HG02610 (cell line): ENCODE measurements around the gene RNF187.

Experiments
- ATAC-seq: cut with Tn5 transposase; IDR thresholded peaks from one replicate; pipeline ENCODE4 v1.9.1; 2021; ENCODE audit warnings: mild to moderate bottlenecking, moderate library complexity; ENCODE audit not compliant: unreplicated experiment

RNF187 gene

DNA sequence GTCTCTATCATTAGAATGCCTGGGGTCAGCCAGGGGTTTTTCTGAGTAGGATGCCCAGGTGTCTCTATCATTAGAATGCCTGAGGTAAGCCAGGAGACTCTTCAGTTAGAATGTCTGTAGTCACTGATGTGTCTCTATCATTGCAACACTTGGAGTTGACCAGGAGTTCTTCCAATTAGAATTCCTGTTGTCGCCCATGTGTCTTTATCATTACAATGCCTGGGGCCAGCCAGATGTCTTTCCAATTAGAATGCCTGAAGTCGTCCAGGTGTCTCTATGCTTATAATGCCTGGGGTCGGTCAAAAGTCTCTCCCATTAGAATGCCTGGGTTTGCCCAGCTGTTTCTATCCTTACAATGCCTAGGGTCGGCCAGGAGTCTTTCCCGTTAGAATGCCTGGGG, 55.8 kb downstream of the RNF187 start:
- ATAC-seq: no peak

DNA sequence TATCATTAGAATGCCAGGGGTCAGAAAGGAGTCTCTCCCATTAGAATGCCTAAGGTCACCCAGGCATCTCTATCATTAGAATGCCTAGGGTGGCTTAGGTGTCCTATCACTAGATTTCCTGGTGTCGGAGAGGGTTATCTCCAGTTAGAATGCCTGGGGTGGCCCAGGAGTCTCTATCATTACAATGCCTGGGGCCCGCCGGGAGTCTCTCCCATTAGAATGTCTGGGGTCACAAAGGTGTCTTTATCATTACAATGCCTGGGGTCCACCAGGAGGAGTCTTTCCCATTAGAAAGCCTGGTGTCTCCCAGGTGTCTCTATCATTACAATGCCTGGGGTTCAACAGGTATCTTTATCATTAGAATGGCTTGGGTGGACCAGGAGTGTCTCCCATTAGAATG, 56.2 kb downstream of the RNF187 start:
- ATAC-seq: no peak

DNA sequence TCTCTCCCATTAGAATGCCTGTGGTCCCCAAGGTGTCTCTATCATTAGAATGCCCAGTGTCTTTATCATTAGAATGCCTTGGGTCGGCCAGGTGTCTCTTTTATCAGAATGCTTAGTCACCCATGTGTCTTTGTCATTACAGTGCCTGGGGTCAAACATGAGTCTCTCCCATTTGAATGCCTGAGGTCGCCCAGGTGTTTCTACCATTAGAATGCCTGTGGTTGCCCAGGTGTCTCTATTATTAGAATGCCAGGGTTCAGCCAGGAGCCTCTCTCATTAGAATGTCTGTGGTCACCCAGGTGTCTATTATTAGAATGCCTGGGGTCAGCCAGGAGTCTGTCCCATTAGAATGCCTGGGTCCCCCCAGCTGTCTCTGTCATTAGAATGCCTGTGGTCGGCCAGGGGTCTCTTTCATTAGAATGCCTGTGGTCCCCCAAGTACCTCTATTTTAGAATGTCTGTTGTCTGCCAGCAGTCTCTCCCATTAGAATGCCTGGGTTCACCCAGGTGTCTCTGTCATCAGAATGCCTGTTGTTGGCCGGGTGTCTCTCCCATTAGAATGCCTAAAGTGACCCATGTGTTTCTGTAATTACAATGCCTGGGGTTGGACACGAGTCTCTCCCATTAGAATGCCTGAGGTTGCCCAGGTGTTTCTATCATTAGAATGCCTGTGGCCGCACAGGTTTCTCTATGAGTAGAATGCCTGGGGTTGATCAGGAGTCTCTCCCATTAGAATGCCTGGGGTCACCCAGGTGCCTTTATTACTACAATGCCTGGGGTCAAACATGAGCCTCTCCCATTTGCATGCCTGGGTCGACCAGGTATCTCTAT, 57.1 kb downstream of the RNF187 start:
- ATAC-seq: no peak

DNA sequence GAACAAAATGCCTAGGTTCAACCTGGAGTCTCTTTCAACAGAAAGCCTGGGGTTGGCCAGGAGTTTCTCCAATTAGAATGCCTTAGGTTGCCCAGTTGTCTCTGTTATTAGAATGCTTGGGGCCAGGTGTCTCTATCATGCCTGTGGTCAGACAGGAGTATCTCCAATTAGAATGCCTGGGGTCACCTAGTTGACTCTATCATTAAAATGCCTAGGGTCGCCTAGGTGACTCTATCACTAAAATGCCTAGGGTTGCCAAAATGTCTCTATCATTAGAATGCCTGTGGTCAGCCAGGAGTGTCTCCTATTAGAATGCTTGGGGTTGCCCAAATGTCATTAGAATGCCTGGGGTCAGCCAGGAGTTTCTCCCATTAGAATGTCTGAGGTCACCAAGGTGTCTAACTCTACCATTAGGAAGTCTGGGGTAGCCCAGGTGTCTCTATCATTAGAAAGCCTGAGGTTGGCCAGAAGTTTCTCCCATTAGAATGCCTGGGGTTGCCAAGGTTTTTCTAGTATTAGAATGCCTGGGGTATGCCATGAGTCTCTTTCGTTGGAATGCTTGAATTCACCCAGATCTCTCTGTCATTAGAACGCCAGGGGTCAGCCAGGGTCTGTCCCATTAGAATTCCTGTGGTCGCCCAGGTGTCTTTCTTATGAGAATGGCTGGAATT, 57.9 kb downstream of the RNF187 start:
- no peak for ATAC-seq
